Lung (tissue), 12 donors: ENCODE measurements around the gene SHH. TPM values are rescaled to one million over a fixed set of nuclear protein-coding genes. Genes with fewer than 3 reads are reported as not detected.

Experiments used
- ATAC-seq: fragments of 200-7000 bp; cut with Tn5 transposase; one replicate; pipeline ENCODE4 v1.9.1; 2020; ENCODE audit warnings: moderate number of reproducible peaks; ENCODE audit not compliant: insufficient read depth, low FRiP score
- DNase-seq, 3 donors: peaks; one replicate each; pipeline ENCODE4 v3.0.0-alpha.2; 2013 to 2017
- H3K27ac ChIP-seq, 2 donors: one replicate each; pipeline ENCODE4 v1.5.1; 2013; ENCODE audit warnings: mild to moderate bottlenecking in 2 of 2, moderate library complexity in 2 of 2, control low read depth in 1 of 2, inconsistent platforms in 1 of 2, low read depth in 1 of 2, low read length in 1 of 2
- H3K27me3 ChIP-seq, 3 donors: one replicate each; pipeline ENCODE4 v1.5.1; 2013; ENCODE audit warnings: low read length in 2 of 3; ENCODE audit not compliant: control insufficient read depth in 3 of 3, insufficient read depth in 3 of 3
- H3K36me3 ChIP-seq, 4 donors: one replicate each; pipeline ENCODE4 v1.5.1; 2013; ENCODE audit warnings: low read length in 4 of 4, mild to moderate bottlenecking in 1 of 4, moderate library complexity in 1 of 4; ENCODE audit not compliant: control insufficient read depth in 4 of 4, insufficient read depth in 4 of 4
- H3K4me1 ChIP-seq, 5 donors: one replicate each; pipeline ENCODE4 v1.5.1; 2013; ENCODE audit warnings: low read length in 5 of 5, mild to moderate bottlenecking in 2 of 5, moderate library complexity in 1 of 5; ENCODE audit not compliant: control insufficient read depth in 5 of 5, insufficient read depth in 5 of 5
- H3K4me3 ChIP-seq: one replicate; pipeline ENCODE4 v1.5.1; 2013; ENCODE audit warnings: mild to moderate bottlenecking, control low read depth, moderate library complexity
- H3K9ac ChIP-seq, 2 donors: one replicate each; pipeline ENCODE4 v1.5.1; 2013; ENCODE audit warnings: low read length in 2 of 2, control low read depth in 1 of 2; ENCODE audit not compliant: insufficient read depth in 1 of 2
- H3K9me3 ChIP-seq, 4 donors: one replicate each; pipeline ENCODE4 v1.5.1; 2013; ENCODE audit warnings: low read length in 3 of 4, mild to moderate bottlenecking in 1 of 4, moderate library complexity in 1 of 4; ENCODE audit not compliant: control insufficient read depth in 4 of 4, insufficient read depth in 3 of 4
- WGBS, 2 donors: extraction: QIAGEN DNeasy Blood & Tissue Kit; methylation state at CpG; one replicate each; pipeline ENCODE4 v1.1.7; 2013; 5-methylcytosine and 5-hydroxymethylcytosine counted together
- polyA plus RNA-seq, 2 donors: library from polyadenylated mRNA; stranded (reverse); fragments of 200-250 nt; gene quantifications; one replicate each; pipeline ENCODE4 v1.2.1, GENCODE V29; 2013
- total RNA-seq, 2 donors: library from RNA; depleted of rRNA in 1 of 2; stranded (reverse); fragments of >200 nt in 1 of 2; gene quantifications; one replicate each; pipeline ENCODE4 v1.2.1, GENCODE V29; 2014 to 2021
- TF ChIP-seq, protein P1 (sequence below): IDR thresholded peaks from 2 replicates; pipeline ENCODE4 v1.5.1; 2012; ENCODE audit warnings: mild to moderate bottlenecking; ENCODE audit errors: control extremely low read depth, extremely low read depth
- donor health status: control.
- donor health status: control.
- donor health status: Bipolar disorder and iron deficiency.
- donor health status: healthy.
- donor health status: DM: yes; HTN: yes; CAD: no.

SHH gene
- total and polyA plus RNA-seq, 4 donors = 1.5 to 9.3 (median 4.4) TPM

DNA sequence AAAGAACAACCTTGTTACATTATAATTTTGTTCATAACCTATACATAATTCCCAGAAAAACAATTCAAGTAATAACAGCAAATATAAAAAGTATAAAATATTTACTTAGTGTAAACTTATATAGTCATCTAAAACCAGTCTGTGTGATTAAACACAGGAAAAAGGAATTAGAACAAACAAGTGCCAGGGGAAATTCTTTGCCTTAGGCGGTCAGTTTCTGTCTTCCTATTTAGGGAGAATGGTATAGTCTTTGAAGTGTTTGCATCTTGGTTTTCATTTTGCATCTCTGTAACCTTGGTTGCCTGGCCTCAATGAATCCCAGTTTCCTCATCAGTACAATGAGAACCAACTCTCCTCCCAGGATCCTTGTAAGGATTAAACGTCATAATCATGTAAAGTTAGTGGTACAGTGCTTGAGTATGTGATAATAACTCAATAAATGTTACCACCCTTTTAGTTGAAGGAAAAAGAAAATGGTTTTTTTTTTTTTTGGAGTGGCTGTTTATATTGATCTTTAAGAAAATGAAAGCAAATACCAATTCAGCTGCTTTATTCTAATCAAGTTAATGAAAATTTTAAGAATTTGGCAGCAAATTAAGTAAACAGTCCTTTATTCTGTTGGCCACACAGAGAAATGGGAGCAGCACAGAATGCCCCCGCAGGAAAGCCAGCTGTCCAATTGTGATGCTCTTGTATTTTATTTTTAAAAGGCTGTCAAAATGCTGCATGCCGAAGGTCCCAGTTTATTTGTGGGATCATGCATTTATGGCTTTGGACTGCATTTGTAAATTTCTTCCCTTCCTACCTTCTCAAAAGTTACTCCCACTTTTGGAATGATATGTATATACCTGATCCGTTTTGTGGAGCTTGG is 61.8 kb downstream of the SHH start:
- 75 to 83% methylated on average over 5 of the region's 5 CpGs for WGBS, 2 donors
- no peak for ATAC-seq
- Histone ChIP-seq H3K27ac (no peak overlapping the region), H3K4me1 (peaks cover 0 to 29% (median 4%) of the 10 kb centered on the region in 5 donors), H3K4me3 (no peak overlapping the region), H3K36me3 (peaks cover 8 to 15% (median 11%) of the 10 kb centered on the region in 4 donors), H3K9me3 (no peaks in the 10 kb centered on the region), H3K27me3 (no peaks in the 10 kb centered on the region), H3K9ac (no peak overlapping the region)
- TF ChIP-seq, protein P1, sequence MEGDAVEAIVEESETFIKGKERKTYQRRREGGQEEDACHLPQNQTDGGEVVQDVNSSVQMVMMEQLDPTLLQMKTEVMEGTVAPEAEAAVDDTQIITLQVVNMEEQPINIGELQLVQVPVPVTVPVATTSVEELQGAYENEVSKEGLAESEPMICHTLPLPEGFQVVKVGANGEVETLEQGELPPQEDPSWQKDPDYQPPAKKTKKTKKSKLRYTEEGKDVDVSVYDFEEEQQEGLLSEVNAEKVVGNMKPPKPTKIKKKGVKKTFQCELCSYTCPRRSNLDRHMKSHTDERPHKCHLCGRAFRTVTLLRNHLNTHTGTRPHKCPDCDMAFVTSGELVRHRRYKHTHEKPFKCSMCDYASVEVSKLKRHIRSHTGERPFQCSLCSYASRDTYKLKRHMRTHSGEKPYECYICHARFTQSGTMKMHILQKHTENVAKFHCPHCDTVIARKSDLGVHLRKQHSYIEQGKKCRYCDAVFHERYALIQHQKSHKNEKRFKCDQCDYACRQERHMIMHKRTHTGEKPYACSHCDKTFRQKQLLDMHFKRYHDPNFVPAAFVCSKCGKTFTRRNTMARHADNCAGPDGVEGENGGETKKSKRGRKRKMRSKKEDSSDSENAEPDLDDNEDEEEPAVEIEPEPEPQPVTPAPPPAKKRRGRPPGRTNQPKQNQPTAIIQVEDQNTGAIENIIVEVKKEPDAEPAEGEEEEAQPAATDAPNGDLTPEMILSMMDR = no peak
- DNase-seq = no peak

Other genes starting within 250 kb of the SHH start
- gene RBM33, start 167.8 kb downstream of the SHH start, total RNA-seq = 10 to 100 TPM; 60.6 to 99.6 TPM
- 10 to 100 TPM; 15.3 to 25.9 TPM for gene RBM33, start 167.8 kb downstream of the SHH start, polyA plus RNA-seq